HG03439 (cell line): ENCODE measurements around the gene RBFOX1.

ENCODE experiments used
- ATAC-seq: cut with Tn5 transposase; IDR thresholded peaks from one replicate; pipeline ENCODE4 v1.9.1; 2021; ENCODE audit warnings: mild to moderate bottlenecking, moderate library complexity; ENCODE audit not compliant: unreplicated experiment

Gene RBFOX1

DNA sequence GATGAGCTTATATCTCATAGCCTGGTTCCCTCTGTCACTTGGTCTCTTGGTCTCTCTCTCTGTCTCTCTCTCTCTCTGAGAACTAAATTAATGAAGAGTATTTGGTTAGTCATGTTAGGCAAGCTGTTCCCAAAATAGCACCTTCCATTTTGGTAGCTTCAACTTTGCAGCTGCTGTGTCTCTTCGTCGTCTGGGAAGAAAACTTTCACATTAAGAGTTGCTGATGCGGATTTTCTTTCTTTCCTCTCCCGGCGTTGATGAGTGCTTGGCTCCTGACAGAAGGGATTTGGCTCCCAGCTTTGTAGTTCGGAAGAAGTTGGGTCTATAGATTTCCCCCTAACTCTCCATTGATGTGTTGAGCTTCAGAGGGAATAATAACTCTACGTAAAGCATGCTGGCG lies at the start of gene RBFOX1:
TSS of gene RBFOX1 (plus strand) at position 235 of the 400 bp plus-strand sequence.
- ATAC-seq: no peak

DNA sequence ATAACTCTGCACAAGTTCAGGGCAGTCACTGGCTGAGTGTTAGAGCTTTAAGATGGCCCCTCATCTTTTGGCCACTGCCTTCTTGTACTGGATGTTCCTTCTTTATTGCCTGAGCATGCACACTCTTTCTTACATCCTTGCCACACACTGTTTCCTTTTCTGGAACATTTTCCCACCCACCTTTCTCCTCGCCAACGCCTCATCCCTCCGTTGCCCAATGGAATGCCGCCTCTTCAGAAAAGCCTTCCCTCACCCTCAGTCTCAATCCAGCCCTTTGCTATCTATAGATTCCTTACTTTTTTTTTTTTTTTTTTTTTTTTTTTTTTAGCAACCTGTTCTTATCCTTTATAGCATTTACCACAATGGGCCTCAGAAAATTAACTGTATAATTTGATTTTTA lies 47.9 kb upstream of the RBFOX1 start:
- no peak for ATAC-seq

DNA sequence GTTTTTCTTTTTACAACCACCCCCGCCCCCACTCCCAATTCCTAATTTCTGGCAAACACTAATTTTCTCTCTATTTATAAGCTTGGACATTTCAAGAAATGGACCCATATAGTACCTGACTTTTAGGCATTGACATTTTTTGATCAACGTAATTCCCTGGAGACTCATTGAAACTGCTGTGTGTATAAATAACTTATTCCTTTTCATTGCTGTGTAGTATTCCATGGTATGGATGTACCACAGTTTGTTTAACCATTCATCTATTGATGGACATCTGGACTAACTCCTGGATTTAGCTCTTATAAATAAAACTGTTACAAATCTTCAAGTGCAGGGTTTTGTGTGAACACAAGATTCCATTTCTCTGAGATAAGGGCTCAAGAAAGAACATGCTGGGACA lies 47.1 kb upstream of the RBFOX1 start:
- no peak for ATAC-seq

DNA sequence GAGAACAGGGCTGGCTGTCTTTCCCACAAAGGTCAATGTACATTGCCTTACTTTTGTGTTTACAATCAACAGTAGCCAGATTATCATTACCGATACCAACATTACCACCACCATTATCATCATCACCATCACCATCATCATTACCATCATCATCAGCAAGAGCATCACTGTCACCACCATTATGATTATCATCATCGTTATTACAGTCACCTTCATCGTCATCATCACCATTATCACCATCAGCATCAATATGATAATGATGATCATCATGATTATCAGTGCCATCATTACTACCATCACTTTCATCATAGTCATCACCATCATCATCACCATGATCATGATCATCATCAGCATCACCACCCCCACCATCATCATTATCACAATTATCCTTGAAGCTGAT lies 43.3 kb upstream of the RBFOX1 start:
- no peak for ATAC-seq

DNA sequence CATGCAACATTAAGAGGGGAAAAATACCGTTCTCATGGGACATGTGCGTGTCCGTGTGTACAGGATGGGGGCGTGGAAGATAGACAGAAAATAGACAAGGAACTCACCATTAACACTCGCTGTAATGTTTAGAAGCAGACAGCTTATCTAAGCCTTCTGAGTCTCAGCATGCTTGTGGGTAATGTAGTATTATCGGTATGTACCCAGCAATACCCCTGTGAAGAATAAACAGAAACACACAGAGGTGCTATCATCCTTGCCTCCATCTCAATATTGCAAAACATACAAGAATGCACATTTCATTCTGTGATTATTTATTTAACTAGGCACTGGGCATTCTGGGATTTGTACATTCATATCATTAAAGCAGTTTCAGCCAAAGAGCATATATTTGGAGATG lies 42.0 kb upstream of the RBFOX1 start:
- ATAC-seq: no peak

DNA sequence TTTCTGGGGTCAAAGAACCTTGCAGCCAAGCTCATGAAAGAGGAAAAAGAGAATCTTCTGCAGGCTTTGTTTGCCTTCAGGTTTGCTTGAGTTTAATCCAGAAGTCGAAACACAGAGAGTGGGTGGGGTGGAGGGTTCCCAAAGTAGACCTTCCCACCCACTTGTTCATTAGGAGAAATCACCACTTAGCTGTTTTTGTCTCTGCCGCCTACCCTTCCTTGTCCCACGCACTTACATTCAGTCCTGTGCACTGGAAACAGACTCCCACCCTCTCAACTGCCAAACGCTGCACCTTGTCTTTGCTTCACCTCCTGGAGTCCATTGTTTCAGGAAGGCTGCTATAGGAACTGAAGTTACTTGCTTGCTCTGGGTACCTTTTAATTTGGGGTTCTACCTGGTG lies 38.6 kb upstream of the RBFOX1 start:
- no peak for ATAC-seq

DNA sequence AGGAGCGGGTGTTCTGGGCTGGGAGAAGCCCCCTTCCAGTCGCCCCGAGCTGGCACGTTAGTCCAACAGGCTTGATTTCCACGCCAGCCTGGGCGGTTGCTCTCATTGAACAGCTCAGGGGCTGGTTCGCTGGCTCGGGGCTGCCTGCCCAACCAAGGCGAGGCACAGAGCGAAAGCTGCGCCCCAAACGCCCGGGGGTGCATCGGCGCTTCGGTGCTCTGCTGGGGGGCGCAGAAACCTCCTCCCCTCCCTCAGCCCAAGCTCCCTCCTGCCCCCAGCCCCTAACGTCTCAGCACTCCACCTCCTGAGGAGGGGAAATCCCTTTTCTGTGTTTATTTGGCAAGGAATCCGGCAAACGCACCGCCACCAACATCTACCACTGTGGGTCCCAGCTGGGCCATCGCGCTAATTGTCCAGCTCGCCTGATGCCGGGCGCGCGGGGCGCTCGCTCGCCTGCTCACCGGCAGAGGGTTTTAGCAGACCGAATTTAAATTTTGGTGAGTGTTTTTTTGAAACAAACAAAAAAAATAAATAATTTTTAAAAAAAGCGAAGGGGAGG lies 29.5 kb upstream of the RBFOX1 start:
- no peak for ATAC-seq

DNA sequence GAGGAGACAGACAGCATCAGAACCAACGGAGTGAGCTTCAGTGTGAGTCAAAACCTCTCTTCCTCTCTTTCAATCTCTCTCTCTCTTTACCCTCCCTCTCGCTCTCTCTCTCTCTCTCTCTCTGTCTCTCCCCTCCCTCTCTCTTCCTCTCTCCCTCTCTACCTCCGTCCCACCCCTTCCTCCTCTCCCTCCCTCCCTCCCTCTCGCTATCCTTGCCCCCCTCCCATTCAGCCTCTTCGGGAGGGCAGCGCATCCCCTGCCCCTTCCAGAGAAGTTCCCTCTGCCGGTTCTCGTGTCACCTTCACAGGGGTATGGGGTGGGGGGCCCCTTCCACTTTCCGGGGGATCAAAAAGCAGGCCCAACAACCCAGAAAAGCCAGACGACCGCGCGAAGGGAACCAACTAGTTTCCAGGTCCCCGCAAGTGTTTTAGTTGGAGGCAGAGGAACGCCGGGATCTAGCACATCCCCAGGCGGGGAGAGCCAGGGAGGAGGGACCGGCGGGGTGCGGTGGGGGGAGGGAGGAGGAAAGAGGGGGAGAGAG lies 28.9 kb upstream of the RBFOX1 start:
- no peak for ATAC-seq

DNA sequence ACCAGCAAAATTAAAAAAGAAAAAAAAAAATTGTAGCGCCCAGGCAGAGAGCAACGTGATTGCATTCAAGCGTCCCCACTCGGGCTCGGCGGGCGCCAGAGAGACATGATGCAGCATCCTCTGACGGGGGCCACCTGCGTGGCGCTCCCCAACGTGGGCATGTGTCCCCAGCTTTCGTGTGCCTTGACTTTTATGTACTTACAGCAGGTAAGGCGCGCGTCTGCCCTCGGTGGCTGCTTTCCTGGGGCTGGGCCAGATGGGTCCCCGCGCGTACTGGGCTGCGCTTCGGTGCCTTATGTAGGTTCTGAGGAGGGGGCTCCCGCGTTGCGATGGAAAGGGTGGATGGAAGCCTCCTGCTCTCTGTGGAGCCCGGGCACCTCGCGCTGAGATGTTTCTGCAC lies 28.4 kb upstream of the RBFOX1 start:
- no peak for ATAC-seq

DNA sequence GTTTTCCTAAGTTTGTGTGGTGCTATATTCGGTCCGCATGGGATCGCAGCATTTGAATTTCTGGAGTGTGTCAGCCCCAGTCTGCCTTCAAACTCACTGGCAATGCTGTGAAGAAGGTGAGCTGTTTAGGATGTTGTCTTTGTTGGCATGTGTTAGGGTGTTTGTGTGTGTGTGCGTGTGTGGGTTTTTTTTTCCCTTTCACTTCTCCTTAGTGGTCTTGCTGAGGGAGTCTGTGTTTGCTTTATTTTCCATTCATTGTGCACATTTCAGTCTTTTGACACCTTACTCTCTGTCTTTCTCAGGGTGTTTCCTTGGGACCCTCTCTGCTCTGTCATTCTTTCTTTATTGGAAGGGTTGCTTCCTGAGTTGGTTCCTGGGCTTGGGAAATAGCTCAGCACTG lies 27.7 kb upstream of the RBFOX1 start:
- ATAC-seq: no peak

DNA sequence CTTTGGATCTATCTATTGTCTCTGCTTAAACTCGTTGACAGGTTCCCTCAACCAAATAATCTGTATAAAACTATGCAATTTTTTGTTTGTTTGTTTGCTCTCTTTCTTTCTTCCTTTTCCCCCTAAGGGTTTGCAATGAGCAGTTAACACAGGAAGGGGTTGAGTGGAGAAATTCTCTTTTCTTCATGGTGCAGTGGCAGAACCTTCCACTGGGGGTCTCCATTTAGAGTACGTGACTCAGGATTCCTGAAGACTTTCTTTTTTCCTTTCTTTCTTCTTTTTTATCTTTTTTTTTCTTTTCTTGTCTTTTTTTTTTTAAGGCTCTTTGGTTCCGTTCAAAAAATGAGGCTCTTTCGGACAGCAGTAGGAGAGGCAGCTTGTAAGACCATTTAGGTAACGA lies 19.5 kb upstream of the RBFOX1 start:
- no peak for ATAC-seq

DNA sequence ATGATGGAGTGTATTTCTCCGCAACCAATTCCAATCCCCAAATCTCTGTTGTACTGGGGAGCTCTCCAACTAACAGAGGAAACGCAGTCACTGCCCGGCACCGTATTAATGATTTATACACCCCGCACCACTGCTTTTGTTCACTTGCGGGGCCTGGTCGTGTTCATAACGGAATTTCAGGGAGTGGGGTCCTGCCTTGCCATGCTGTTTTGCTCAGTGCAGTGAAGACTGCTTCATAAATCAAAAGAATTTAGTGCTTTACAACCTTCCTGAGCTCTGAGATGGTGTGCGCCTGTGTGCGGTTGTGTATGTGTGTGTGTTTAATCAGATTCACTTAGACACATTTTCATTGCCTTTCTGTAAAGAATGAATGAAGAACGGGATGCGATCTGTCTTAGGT lies 18.5 kb upstream of the RBFOX1 start:
- no peak for ATAC-seq

DNA sequence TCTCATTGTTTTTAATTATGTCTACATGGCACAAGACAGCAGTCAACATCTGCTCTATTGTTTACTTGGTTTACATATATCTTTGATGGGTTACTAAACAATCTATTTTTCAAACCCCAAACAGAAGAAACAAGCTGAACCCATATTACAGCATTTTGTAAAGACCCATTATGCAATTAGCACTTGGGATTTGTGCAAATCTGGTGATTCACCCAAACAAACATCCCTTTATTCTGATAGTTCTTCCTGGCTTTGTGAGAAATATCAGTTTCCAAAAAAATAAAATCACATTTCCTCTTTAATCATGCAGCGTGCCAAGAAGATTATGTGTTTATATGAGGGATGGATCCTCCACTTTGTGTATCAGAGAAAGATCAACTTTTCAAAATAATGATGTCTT lies 16.8 kb upstream of the RBFOX1 start:
- no peak for ATAC-seq

DNA sequence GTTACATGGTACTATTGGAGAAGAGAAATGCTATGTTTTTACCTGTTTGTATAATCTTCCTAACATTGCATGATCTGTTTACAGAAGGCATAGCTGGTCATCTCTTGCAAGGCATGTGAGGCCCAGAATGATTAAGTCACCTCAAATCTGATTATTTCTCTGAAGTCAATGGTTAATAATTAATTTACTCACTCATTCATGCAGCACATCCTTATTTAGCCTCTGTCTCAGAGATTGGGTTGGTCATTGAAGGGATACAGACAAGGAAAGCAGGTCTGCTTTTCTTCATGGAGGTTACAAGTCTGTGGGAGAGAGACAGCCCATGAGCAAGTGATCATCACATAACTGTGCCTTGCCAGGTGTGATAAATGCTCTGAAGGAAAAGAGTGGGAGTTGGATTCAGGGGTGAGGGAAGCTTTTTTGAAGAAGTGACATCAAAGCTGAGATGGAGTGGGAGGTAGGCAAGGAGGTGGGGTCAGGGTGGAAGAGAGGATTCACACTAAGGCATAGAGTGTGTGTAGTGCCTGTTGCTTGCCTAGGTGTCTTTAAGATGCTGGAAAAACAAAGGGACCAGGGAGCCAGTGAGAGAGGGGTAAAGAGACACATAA lies 16.3 kb upstream of the RBFOX1 start:
- ATAC-seq: no peak

DNA sequence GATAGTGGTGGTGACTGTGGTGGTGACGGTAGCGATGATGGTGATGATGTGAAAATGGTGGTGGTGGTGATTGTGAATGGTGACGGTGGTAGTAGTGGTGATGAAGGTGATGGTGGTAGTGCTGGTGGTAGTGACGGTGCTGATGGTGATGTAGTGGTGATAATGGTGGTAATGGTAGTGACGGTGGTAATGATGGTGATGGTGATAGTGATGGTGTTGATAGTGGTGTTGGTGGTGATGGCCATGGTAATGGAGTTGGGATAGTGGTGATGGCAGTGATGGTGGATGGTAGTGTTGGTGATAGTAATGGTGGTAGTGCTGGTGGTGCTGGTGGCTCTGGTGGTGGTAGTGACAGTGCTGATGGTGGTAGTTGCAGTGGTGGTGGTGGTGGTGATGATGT lies 14.7 kb upstream of the RBFOX1 start:
- ATAC-seq: no peak

DNA sequence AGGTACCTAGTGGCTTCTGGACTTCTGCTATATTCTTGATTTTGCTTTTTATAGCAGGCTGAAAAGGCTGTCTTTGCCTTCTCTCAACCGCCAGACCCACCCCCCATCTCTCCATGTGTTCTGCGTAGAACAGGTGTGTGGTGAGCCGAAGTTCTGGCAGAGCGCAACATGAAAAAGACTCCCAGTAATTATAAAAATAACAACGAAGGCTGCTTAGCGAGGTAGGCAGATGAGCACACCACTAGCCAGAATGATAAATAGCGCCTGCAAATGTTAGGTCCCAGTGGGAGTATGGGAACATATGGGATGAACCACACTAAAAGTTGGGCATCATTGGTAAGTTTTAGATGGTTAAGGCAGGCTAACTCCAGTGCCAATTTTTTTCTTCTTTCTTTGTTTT lies 14.0 kb upstream of the RBFOX1 start:
- no peak for ATAC-seq

DNA sequence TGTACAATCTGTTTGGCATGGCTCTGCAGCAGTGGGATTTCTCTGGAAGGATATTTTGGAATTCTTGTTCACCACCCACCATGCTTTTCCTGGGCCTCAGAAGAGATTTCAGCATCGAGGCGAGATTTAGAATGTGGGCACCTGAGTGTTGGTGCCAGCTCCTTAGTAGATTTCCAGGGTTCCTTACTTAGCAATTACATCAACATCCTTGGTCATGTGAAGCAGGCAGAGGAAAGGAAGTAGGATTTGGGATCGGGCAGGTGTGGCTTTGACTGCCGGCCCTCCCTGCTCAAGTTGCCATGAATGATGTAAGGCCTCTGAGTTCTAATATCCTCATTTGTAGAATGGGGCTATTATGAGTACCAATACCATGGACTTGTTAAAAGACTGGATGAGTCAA lies 13.1 kb upstream of the RBFOX1 start:
- ATAC-seq: no peak

DNA sequence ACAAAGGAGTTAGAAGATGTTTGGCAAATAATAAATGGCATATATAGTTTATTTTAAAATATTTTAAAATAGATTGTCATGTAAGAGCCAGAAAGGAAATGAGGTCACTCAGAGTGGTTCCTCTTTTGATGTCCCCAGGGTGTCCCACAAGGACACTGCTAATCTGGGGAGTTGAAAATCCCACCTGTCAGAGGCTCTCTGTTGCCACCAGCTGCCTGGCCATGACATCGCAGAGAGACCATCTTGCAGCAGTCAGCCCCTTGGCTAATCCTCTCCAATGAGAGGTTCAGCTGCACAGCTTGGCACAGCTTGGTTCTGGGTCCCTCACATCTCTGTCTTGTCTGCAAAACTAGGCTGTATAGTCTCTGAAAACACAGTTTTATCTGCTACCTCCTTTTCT lies 11.0 kb upstream of the RBFOX1 start:
- ATAC-seq: no peak

DNA sequence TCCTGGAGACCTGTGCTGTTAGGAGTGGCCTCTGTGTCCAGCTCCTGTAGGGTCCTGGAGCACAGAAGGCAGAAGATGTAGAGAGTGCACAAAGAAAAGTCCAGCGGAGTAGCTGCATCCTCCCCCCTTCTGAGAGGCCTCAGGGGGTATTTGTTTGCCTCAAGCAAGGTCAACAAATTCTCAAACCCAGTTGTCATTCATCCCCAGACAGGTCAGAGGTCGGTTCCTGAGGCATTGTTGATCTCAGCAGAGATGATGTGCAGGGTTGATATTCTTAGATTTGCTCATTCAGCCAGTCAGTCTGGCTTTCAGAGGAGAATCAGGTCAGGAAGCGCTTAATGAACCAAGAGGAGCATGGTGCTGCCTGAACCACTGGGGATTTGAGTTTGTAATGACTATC lies 8.3 kb upstream of the RBFOX1 start:
- ATAC-seq: no peak

DNA sequence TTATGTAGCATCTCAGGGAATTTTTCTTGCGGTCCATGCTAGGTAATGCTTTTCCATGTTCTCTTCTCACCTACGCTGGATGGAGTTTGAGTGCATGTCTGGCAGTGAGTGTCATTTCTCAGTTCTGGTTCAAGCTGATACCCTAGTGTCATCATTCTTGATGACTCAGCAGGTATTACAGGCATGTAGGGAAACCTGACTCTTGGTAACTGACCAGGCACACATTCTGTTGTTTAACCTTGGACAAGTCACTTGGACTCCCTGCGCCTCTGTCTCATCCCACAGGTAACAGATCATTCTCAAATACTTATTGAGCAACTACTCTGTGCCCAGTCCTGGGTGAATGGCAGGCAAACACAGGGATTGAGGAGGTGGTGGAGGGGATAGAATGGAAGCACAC lies 6.8 kb upstream of the RBFOX1 start:
- ATAC-seq: no peak

DNA sequence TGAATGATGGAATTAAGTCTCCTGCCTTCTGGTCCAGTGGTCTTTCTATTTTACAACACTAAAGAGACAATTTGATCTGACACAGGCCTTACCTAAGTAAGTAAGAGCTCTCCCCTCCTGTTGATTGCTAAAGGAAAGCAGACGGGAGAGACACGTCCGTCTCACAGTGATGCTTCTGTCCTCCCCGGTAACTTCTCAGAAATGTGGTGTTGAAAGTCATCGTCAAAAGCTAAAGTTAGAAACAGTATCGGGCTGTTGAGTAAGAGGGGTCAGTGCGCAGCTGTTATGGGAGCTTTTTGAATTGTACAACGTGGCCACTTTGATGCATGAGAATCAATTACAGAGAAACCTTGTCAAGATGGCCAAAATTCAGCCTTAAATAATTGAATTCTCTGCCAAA lies 1.9 kb upstream of the RBFOX1 start:
- no peak for ATAC-seq

DNA sequence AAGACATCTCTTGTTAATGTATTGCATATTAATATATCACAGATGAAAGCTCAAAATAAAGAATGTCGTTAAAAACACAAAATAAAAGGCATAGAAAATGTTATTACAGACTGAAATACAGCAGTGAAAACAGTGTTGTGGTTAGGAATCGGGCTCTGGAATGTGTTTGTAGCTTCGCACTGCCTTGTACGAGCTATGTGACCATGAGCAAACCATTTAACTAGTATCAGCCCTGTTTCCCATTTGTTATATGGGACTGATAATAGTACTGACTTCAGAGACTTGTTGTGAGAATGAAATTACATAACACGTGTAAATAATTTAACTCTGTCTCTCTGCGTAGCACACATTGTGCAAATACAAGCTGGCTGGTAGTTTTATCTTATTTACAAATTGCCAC lies 648 bp upstream of the RBFOX1 start:
- ATAC-seq: no peak

DNA sequence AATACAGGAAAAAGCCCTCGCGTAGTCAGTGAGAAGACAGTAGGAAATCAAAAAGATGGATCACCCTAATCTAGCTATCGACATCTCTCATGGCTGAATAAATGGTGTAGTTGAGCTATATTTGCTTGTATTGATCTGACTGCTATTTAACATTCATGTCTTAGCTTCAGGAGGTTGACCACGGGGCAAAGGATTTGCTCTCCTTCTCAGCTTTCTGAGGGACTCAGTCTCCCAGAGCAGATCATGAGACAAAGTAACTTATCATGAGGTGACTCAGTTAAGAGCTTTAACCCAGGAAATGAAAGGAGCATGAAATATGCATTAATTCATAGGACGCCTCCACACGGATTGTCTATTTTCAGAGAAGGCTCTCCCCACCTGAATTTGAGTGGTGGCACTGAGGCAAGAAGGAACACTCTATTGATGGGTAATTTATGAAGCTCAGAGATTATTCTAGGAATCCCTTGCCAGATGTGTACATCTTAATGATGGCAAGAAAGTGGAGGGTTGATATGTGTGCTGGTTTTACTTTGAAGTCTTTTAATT lies 608 bp downstream of the RBFOX1 start:
- no peak for ATAC-seq
